ENCODE data around the gene CAMTA1. TPM values are rescaled to one million over a fixed set of nuclear protein-coding genes. Genes with fewer than 3 reads are reported as not detected.

The CAMTA1 gene
- total RNA-seq, 4 donors from 2014 or later = 57.4 to 88.3 (median 62.1) TPM

- Histone ChIP-seq H3K27ac (no peak overlapping the region), H3K9me3 (no peaks in the 10 kb centered on the region), H3K4me3 (no peak overlapping the region), H3K36me3 (no peaks in the 10 kb centered on the region), H3K27me3 (no peaks in the 10 kb centered on the region), H3K4me1 (no peaks in the 10 kb centered on the region)
- TF ChIP-seq CTCF (IDR thresholded peaks at IDR 0.05) (no peak), POLR2A (IDR thresholded peaks at IDR 0.05) (no peak)
- peak in 1 of 3 donors; percentile 34 for DNase-seq
These were observed 264.8 kb downstream of the CAMTA1 start for GRCh38 chr1:7049913-7050625.

GRCh38 chr1:7050751-7051665, 265.8 kb downstream of the CAMTA1 start:
- Histone ChIP-seq H3K4me1 (no peaks in the 10 kb centered on the region), H3K4me3 (no peak overlapping the region), H3K36me3 (no peaks in the 10 kb centered on the region), H3K27ac (no peak overlapping the region), H3K27me3 (no peaks in the 10 kb centered on the region), H3K9me3 (no peaks in the 10 kb centered on the region)
- peak in 1 of 3 donors; percentile 26 for DNase-seq
- TF ChIP-seq POLR2A (IDR thresholded peaks at IDR 0.05) = no peak
- no peak for TF ChIP-seq CTCF (IDR thresholded peaks at IDR 0.05)

- Histone ChIP-seq H3K4me1 (no peaks in the 10 kb centered on the region), H3K27ac (no peak overlapping the region), H3K36me3 (no peaks in the 10 kb centered on the region), H3K4me3 (no peak overlapping the region), H3K27me3 (no peaks in the 10 kb centered on the region), H3K9me3 (no peaks in the 10 kb centered on the region)
- no peak for TF ChIP-seq CTCF (IDR thresholded peaks at IDR 0.05)
- no peak for TF ChIP-seq POLR2A (IDR thresholded peaks at IDR 0.05)
- DNase-seq = no peak
These were observed 267.4 kb downstream of the CAMTA1 start for GRCh38 chr1:7052701-7053100.

GRCh38 chr1:7060745-7061144, 275.5 kb downstream of the CAMTA1 start:
- H3K27ac ChIP-seq = no peak overlapping the region
- H3K9me3 ChIP-seq = no peaks in the 10 kb centered on the region
- H3K4me3 ChIP-seq = no peak overlapping the region
- H3K4me1 ChIP-seq = no peaks in the 10 kb centered on the region
- no peak for DNase-seq
- H3K36me3 ChIP-seq = no peaks in the 10 kb centered on the region
- no peak for TF ChIP-seq POLR2A (IDR thresholded peaks at IDR 0.05)
- TF ChIP-seq CTCF (IDR thresholded peaks at IDR 0.05) = no peak
- H3K27me3 ChIP-seq = no peaks in the 10 kb centered on the region

- Histone ChIP-seq H3K36me3 (no peaks in the 10 kb centered on the region), H3K27me3 (no peaks in the 10 kb centered on the region), H3K4me1 (no peaks in the 10 kb centered on the region), H3K4me3 (no peak overlapping the region), H3K9me3 (no peaks in the 10 kb centered on the region), H3K27ac (no peak overlapping the region)
- TF ChIP-seq POLR2A (IDR thresholded peaks at IDR 0.05) (no peak), CTCF (IDR thresholded peaks at IDR 0.05) (no peak)
- no peak for DNase-seq
These were observed 277.2 kb downstream of the CAMTA1 start for GRCh38 chr1:7062346-7063061.
